Calu3 (cell line): ENCODE data around the gene HGF. TPM values are rescaled to one million over a fixed set of nuclear protein-coding genes. Genes with fewer than 3 reads are reported as not detected.

Experiments used
- BruUV-seq: library from RNA; stranded (reverse); fragments of 400-500 nt; replicated peaks from 2 replicates; lab custom pipeline; 2021; lab: Mats Ljungman, UMichigan
- CTCF ChIA-PET: fragments of 300-600 bp; sonication (Branson Sonifier 250); formaldehyde crosslinking; loops from one replicate; lab custom pipeline; 2022; ENCODE audit warnings: antibody characterized with exemption; lab: Charles Lee
- DNase-seq: peaks from one replicate; pipeline ENCODE4 v3.0.0; 2022
- H3K27ac Mint-ChIP-seq: one replicate; pipeline ENCODE4 v1.8.0; 2022; ENCODE audit warnings: mixed read lengths; ENCODE audit not compliant: unreplicated experiment
- H3K27me3 Mint-ChIP-seq: one replicate; pipeline ENCODE4 v1.8.0; 2022; ENCODE audit warnings: mixed read lengths; ENCODE audit not compliant: unreplicated experiment
- H3K36me3 Mint-ChIP-seq: one replicate; pipeline ENCODE4 v1.8.0; 2022; ENCODE audit warnings: mild to moderate bottlenecking, moderate library complexity, mixed read lengths; ENCODE audit not compliant: insufficient read depth, unreplicated experiment
- H3K4me1 Mint-ChIP-seq: one replicate; pipeline ENCODE4 v1.8.0; 2022; ENCODE audit warnings: mild to moderate bottlenecking, low read depth, mixed read lengths; ENCODE audit not compliant: unreplicated experiment
- H3K4me3 Mint-ChIP-seq: one replicate; pipeline ENCODE4 v1.8.0; 2022; ENCODE audit warnings: mild to moderate bottlenecking, low read depth, moderate library complexity, mixed read lengths; ENCODE audit not compliant: unreplicated experiment
- H3K9me3 Mint-ChIP-seq: one replicate; pipeline ENCODE4 v1.8.0; 2022; ENCODE audit warnings: low read depth, mixed read lengths; ENCODE audit not compliant: unreplicated experiment
- intact Hi-C: fragments of 100-400 bp; cut with micrococcal nuclease; formaldehyde crosslinking; loops from one replicate; pipeline ENCODE4 v1.10.0; 2022; ENCODE audit not compliant: unreplicated experiment
- total RNA-seq: library from RNA; stranded (reverse); gene quantifications from 2 replicates; pipeline ENCODE4 v1.2.3, GENCODE V29; 2022
- TF ChIP-seq, protein P1 (sequence below): fragments of 200-600 bp; IDR thresholded peaks from one replicate; pipeline ENCODE4 v1.8.0; 2022; ENCODE audit warnings: antibody characterized with exemption; ENCODE audit not compliant: unreplicated experiment

The HGF gene
- total RNA-seq, 1 experiment from 2014 or later = not detected

DNA sequence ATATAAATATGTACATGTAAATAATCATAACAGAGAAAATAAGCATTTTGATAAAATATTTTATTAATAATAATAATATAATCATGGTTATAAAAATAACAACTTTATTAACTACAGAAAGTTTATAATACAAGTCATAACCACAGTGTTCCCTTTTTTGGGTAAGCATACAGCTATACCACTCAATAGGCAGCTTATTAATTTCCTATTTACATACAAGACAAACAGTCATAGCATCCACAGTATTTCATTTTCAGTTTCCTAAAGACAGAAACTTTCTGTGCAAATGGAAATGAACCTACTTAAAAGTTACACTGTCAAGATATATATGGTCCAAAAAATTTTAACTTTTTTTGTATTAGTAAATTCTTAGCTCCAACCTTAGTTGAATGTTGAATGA lies 70.9 kb downstream of the HGF start:
- H3K27ac Mint-ChIP-seq = no peak overlapping the region
- no peaks in the 10 kb centered on the region for H3K36me3 Mint-ChIP-seq
- TF ChIP-seq, protein P1, sequence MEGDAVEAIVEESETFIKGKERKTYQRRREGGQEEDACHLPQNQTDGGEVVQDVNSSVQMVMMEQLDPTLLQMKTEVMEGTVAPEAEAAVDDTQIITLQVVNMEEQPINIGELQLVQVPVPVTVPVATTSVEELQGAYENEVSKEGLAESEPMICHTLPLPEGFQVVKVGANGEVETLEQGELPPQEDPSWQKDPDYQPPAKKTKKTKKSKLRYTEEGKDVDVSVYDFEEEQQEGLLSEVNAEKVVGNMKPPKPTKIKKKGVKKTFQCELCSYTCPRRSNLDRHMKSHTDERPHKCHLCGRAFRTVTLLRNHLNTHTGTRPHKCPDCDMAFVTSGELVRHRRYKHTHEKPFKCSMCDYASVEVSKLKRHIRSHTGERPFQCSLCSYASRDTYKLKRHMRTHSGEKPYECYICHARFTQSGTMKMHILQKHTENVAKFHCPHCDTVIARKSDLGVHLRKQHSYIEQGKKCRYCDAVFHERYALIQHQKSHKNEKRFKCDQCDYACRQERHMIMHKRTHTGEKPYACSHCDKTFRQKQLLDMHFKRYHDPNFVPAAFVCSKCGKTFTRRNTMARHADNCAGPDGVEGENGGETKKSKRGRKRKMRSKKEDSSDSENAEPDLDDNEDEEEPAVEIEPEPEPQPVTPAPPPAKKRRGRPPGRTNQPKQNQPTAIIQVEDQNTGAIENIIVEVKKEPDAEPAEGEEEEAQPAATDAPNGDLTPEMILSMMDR = no peak
- CTCF ChIA-PET = no interaction called here
- intact Hi-C loops = no loop called here
- H3K4me1 Mint-ChIP-seq = no peaks in the 10 kb centered on the region
- no TSS peak for BruUV-seq
- DNase-seq = no peak
- H3K27me3 Mint-ChIP-seq = no peaks in the 10 kb centered on the region
- no peak overlapping the region for H3K4me3 Mint-ChIP-seq
- H3K9me3 Mint-ChIP-seq = no peaks in the 10 kb centered on the region

DNA sequence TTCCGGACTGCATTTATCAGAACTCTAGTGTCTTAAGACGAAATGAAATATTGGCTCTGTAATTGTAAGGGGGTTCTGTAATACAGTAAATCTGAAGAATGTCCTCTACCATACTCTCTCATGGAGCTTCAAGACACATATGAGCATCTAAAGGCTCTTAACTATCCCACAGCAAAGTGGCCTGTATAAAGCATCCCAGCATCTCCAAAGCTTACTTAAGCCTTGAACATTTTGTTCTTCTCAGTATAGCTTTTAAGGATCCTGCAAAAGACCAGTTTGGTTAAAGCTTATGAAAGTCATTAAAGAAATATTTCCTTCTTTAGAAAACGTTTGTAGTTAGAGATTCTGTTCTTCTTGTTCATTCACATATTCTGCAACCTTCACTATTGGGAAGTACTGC lies 75.1 kb downstream of the HGF start:
- no TSS peak for BruUV-seq
- Mint-ChIP-seq H3K27ac (no peak overlapping the region), H3K4me3 (no peak overlapping the region), H3K27me3 (no peaks in the 10 kb centered on the region), H3K36me3 (no peaks in the 10 kb centered on the region), H3K4me1 (no peaks in the 10 kb centered on the region), H3K9me3 (no peaks in the 10 kb centered on the region)
- intact Hi-C loops = no loop called here
- CTCF ChIA-PET = no interaction called here
- TF ChIP-seq, protein P1 = no peak
- no peak for DNase-seq

- intact Hi-C loops = no loop called here
- TF ChIP-seq, protein P1 = no peak
- no peaks in the 10 kb centered on the region for H3K27me3 Mint-ChIP-seq
- CTCF ChIA-PET = no interaction called here
- no peak overlapping the region for H3K27ac Mint-ChIP-seq
- DNase-seq = no peak
- no peaks in the 10 kb centered on the region for H3K9me3 Mint-ChIP-seq
- no peaks in the 10 kb centered on the region for H3K36me3 Mint-ChIP-seq
- H3K4me3 Mint-ChIP-seq = no peak overlapping the region
- H3K4me1 Mint-ChIP-seq = no peaks in the 10 kb centered on the region
- no TSS peak for BruUV-seq
These were observed 76.0 kb downstream of the HGF start for GRCh38 chr7:81693894-81694293.

DNA sequence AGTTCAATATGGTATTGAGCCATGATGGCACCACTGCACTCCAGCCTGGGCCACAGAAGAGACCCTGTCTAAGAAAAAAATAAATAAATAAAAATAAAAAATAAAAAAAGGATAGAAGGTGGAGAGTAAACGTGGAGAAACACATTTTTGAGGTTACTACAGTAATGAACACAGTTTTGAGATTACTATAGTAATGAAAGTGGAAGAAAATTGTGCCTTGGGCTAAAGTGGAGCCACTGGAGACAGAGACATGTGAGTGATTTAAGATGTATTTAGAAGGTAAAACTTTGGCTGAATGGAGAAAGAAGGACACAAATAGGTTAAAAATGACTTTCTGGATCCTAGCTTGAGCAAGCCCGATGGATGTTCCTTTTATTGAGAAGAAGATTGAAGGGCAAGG lies 76.8 kb downstream of the HGF start:
- Mint-ChIP-seq H3K27ac (no peak overlapping the region), H3K9me3 (no peaks in the 10 kb centered on the region), H3K4me3 (no peak overlapping the region), H3K36me3 (no peaks in the 10 kb centered on the region), H3K4me1 (no peaks in the 10 kb centered on the region), H3K27me3 (no peaks in the 10 kb centered on the region)
- TF ChIP-seq, protein P1 = no peak
- DNase-seq = no peak
- intact Hi-C loops = no loop called here
- CTCF ChIA-PET = no interaction called here
- no TSS peak for BruUV-seq
